HepG2 (cell line): ENCODE results near the gene DRAP1. TPM values are rescaled to one million over a fixed set of nuclear protein-coding genes. Genes with fewer than 3 reads are reported as not detected.

ENCODE experiments used
- ARNT ChIP-seq: fragments of 450-650 bp; IDR thresholded peaks from 2 replicates; pipeline ENCODE4 v1.6.1; 2017
- EED ChIP-seq: sonication (generic); formaldehyde crosslinking; IDR thresholded peaks from 2 replicates; pipeline ENCODE4 v1.5.0; 2020; ENCODE audit warnings: mild to moderate bottlenecking, missing genetic modification reagents
- FOSL2 ChIP-seq: sonication (generic); formaldehyde crosslinking; IDR thresholded peaks from 2 replicates; pipeline ENCODE4 v1.4.0; 2020; ENCODE audit warnings: missing genetic modification reagents
- IRX3 ChIP-seq: sonication (generic); formaldehyde crosslinking; IDR thresholded peaks from 2 replicates; pipeline ENCODE4 v1.8.1; 2023; ENCODE audit warnings: mild to moderate bottlenecking, low read depth, missing genetic modification reagents, borderline replicate concordance
- NFE2 ChIP-seq: sonication (generic); formaldehyde crosslinking; IDR thresholded peaks from 2 replicates; pipeline ENCODE4 v1.4.0; 2020; ENCODE audit warnings: missing genetic modification reagents
- PHF5A ChIP-seq: IDR thresholded peaks from one replicate; pipeline ENCODE4 v1.6.1; 2018; ENCODE audit warnings: low read depth, missing genetic modification reagents; ENCODE audit not compliant: unreplicated experiment
- POGZ ChIP-seq: sonication (generic); formaldehyde crosslinking; IDR thresholded peaks from 2 replicates; pipeline ENCODE4 v1.4.0; 2020; ENCODE audit warnings: mild to moderate bottlenecking, missing genetic modification reagents
- RARG ChIP-seq: sonication (generic); formaldehyde crosslinking; IDR thresholded peaks from 2 replicates; pipeline ENCODE4 v1.4.0; 2020; ENCODE audit warnings: low read depth, mild to moderate bottlenecking, missing genetic modification reagents
- TMF1 ChIP-seq: sonication (generic); formaldehyde crosslinking; IDR thresholded peaks from 2 replicates; pipeline ENCODE4 v1.8.1; 2022; ENCODE audit warnings: low read depth, missing genetic modification reagents
- TOE1 ChIP-seq: sonication (generic); formaldehyde crosslinking; IDR thresholded peaks from 2 replicates; pipeline ENCODE4 v1.4.0; 2020; ENCODE audit warnings: mild to moderate bottlenecking, missing genetic modification reagents
- ZBTB25 ChIP-seq: IDR thresholded peaks from 2 replicates; pipeline ENCODE4 v1.6.1; 2018; ENCODE audit warnings: missing genetic modification reagents
- ZBTB40 ChIP-seq, 2 experiments: fragments of 450-650 bp in 1 of 2; sonication (generic) in 1 of 2; formaldehyde crosslinking in 1 of 2; IDR thresholded peaks; 2 replicates each; pipeline versions ENCODE4 v1.6.1 to v1.8.0; 2016 to 2022; ENCODE audit warnings: antibody characterized with exemption in 1 of 2, mild to moderate bottlenecking in 1 of 2, missing genetic modification reagents in 1 of 2
- ZNF12 ChIP-seq: sonication (generic); formaldehyde crosslinking; IDR thresholded peaks from 2 replicates; pipeline ENCODE4 v1.5.0; 2020; ENCODE audit warnings: missing genetic modification reagents
- ZNF317 ChIP-seq: sonication (generic); formaldehyde crosslinking; IDR thresholded peaks from 2 replicates; pipeline ENCODE4 v1.5.0; 2020; ENCODE audit warnings: mild to moderate bottlenecking, missing genetic modification reagents
- ZNF44 ChIP-seq: sonication (generic); formaldehyde crosslinking; IDR thresholded peaks from 2 replicates; pipeline ENCODE4 v1.5.1; 2020; ENCODE audit warnings: mild to moderate bottlenecking, missing genetic modification reagents
- ZNF547 ChIP-seq: sonication (generic); formaldehyde crosslinking; IDR thresholded peaks from 2 replicates; pipeline ENCODE4 v1.5.1; 2020; ENCODE audit warnings: mild to moderate bottlenecking, missing genetic modification reagents
- ZNF891 ChIP-seq: sonication (generic); formaldehyde crosslinking; IDR thresholded peaks from 2 replicates; pipeline ENCODE4 v1.5.0; 2020; ENCODE audit warnings: mild to moderate bottlenecking, missing genetic modification reagents
- polyA plus RNA-seq, 8 experiments: library from polyadenylated mRNA; depleted of rRNA in 3 of 8; stranded (reverse) in 7 of 8; unstranded in 1 of 8; fragments of >200 nt; fragmentation: Illumina TruSeq in 4 of 8; extraction: Trizol in 4 of 8; gene quantifications; 2 replicates each; pipeline versions ENCODE4 v1.2.1 to v1.2.3, GENCODE V29; 2011 to 2016; ENCODE audit warnings: low read depth in 4 of 8, missing spikeins in 1 of 8, mixed read lengths in 1 of 8; ENCODE audit not compliant: insufficient read depth in 1 of 8
- total RNA-seq, 5 experiments: library from RNA; depleted of rRNA; stranded (reverse); fragments of >200 nt; fragmentation: Illumina TruSeq; extraction: Trizol; gene quantifications; 2 replicates each; pipeline ENCODE4 v1.2.3, GENCODE V29; 2016; ENCODE audit warnings: low read depth in 1 of 5
- TF ChIP-seq, protein P1 (sequence below): sonication (generic); formaldehyde crosslinking; conservative IDR thresholded peaks from 2 replicates; pipeline ENCODE4 v1.8.0; 2022; ENCODE audit warnings: low read depth, missing genetic modification reagents

The DRAP1 gene
- total and polyA plus RNA-seq, 2 of the 13 experiments (the other 11 are each of a cell fraction or from before 2014, with no cell fraction given): 46.8 to 52.3 TPM

- peak; percentile 39; the same call in 1 of the 2 replicates for TF ChIP-seq POGZ
- no peak for TF ChIP-seq EED (CRISPR knock-in tag)
- TF ChIP-seq ZNF891 (CRISPR knock-in tag): peak; percentile 95
- TF ChIP-seq FOSL2 (CRISPR knock-in tag): no peak; the same call in none of the 2 replicates
- no peak for TF ChIP-seq TOE1 (CRISPR knock-in tag)
- TF ChIP-seq, protein P1, sequence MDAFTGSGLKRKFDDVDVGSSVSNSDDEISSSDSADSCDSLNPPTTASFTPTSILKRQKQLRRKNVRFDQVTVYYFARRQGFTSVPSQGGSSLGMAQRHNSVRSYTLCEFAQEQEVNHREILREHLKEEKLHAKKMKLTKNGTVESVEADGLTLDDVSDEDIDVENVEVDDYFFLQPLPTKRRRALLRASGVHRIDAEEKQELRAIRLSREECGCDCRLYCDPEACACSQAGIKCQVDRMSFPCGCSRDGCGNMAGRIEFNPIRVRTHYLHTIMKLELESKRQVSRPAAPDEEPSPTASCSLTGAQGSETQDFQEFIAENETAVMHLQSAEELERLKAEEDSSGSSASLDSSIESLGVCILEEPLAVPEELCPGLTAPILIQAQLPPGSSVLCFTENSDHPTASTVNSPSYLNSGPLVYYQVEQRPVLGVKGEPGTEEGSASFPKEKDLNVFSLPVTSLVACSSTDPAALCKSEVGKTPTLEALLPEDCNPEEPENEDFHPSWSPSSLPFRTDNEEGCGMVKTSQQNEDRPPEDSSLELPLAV (CRISPR knock-in tag): no peak
- TF ChIP-seq IRX3 (CRISPR knock-in tag): no peak
- TF ChIP-seq RARG (CRISPR knock-in tag): no peak
- TF ChIP-seq ZBTB25 (CRISPR knock-in tag): no peak
- TF ChIP-seq ZNF547 (CRISPR knock-in tag): no peak
- TF ChIP-seq ZNF12 (CRISPR knock-in tag): no peak
- TF ChIP-seq ZNF317 (CRISPR knock-in tag): 0 out of 2 replicates have a peak, but pooled peaks have one; percentile 48
- peak; percentile 19 for TF ChIP-seq PHF5A (CRISPR knock-in tag)
- no peak for TF ChIP-seq NFE2
- no peak for TF ChIP-seq ZNF44 (CRISPR knock-in tag)
- no peak for TF ChIP-seq TMF1 (CRISPR knock-in tag)
- no peak for TF ChIP-seq ARNT
- no peak for TF ChIP-seq ZBTB40 (IDR thresholded peaks at IDR 0.05)
- peak; percentile 74; the same call in 1 of the 2 replicates for TF ChIP-seq ZBTB40 (CRISPR knock-in tag; IDR thresholded peaks at IDR 0.05)
These were observed 45.7 kb upstream of the DRAP1 start (continued) for GRCh38 chr11:65873318-65874156.
